CD14-positive monocyte (primary cell): ENCODE measurements around the gene AKAP8. TPM values are rescaled to one million over a fixed set of nuclear protein-coding genes. Genes with fewer than 3 reads are reported as not detected.

Experiments
- DNase-seq, 3 donors: peaks; one replicate each; pipeline ENCODE4 v3.0.0-alpha.2; 2011 to 2022
- H2AFZ ChIP-seq: 2 replicates; pipeline ENCODE4 v1.6.0; 2012; ENCODE audit warnings: mild to moderate bottlenecking, low read depth, low read length, inconsistent platforms; ENCODE audit not compliant: insufficient read depth, poor library complexity, severe bottlenecking
- H3K27ac ChIP-seq, 2 donors: 1 replicate in 1 of 2; 2 replicates in 1 of 2; pipeline ENCODE4 v1.5.1; 2012 to 2013; ENCODE audit warnings: low read length in 2 of 2, control low read depth in 1 of 2, inconsistent platforms in 1 of 2, low read depth in 1 of 2, mild to moderate bottlenecking in 1 of 2
- H3K27me3 ChIP-seq, 2 donors: one replicate each; pipeline versions ENCODE4 v1.6.0 to v1.6.1; 2011 to 2013; ENCODE audit warnings: low read length in 2 of 2; ENCODE audit not compliant: control insufficient read depth in 2 of 2, insufficient read depth in 2 of 2
- H3K36me3 ChIP-seq, 2 donors: replicated peaks in 1 of 2; 1 replicate in 1 of 2; 2 replicates in 1 of 2; pipeline versions ENCODE4 v1.5.1 to v1.6.1; 2012 to 2013; ENCODE audit warnings: low read length in 2 of 2, control low read depth in 1 of 2, inconsistent platforms in 1 of 2, mild to moderate bottlenecking in 1 of 2; ENCODE audit not compliant: insufficient read depth in 2 of 2, control insufficient read depth in 1 of 2
- H3K4me1 ChIP-seq, 2 donors: 1 replicate in 1 of 2; 2 replicates in 1 of 2; pipeline versions ENCODE4 v1.5.1 to v1.6.1; 2012 to 2013; ENCODE audit warnings: low read length in 2 of 2, control low read depth in 1 of 2, inconsistent platforms in 1 of 2, mild to moderate bottlenecking in 1 of 2, moderate library complexity in 1 of 2; ENCODE audit not compliant: insufficient read depth in 2 of 2, control insufficient read depth in 1 of 2
- H3K4me2 ChIP-seq: replicated peaks from 2 replicates; pipeline ENCODE3; 2012; ENCODE audit warnings: low read length, moderate library complexity, mild to moderate bottlenecking; ENCODE audit not compliant: poor library complexity, severe bottlenecking; ENCODE audit errors: extremely low read depth
- H3K4me3 ChIP-seq, 3 experiments: fragments of 200-600 bp in 1 of 3; sonication (generic) in 1 of 3; replicated peaks in 1 of 3; 1 replicate in 2 of 3; 2 replicates in 1 of 3; pipeline ENCODE4 v1.5.1; 2011 to 2013; ENCODE audit warnings: low read length in 3 of 3, mild to moderate bottlenecking in 3 of 3, control low read depth in 2 of 3, low read depth in 2 of 3, inconsistent platforms in 1 of 3, moderate library complexity in 1 of 3
- H3K79me2 ChIP-seq: 2 replicates; pipeline ENCODE4 v1.6.0; 2012; ENCODE audit warnings: mild to moderate bottlenecking, control low read depth, inconsistent platforms, low read length, moderate library complexity; ENCODE audit not compliant: insufficient read depth
- H3K9ac ChIP-seq: 2 replicates; pipeline ENCODE4 v1.6.0; 2017; ENCODE audit warnings: low read length, mild to moderate bottlenecking; ENCODE audit not compliant: insufficient read depth, poor library complexity, severe bottlenecking
- H3K9me3 ChIP-seq, 2 donors: replicated peaks in 1 of 2; 1 replicate in 1 of 2; 2 replicates in 1 of 2; pipeline versions ENCODE4 v1.5.1 to v1.6.1; 2012 to 2013; ENCODE audit warnings: low read length in 2 of 2, control low read depth in 1 of 2; ENCODE audit not compliant: control insufficient read depth in 1 of 2, insufficient read depth in 1 of 2
- H4K20me1 ChIP-seq: 2 replicates; pipeline ENCODE4 v1.6.0; 2012; ENCODE audit warnings: mild to moderate bottlenecking, low read length, control low read depth, moderate library complexity; ENCODE audit not compliant: insufficient read depth
- H3K27ac Mint-ChIP-seq, 7 donors: one replicate each; pipeline ENCODE4 v1.8.0; 2020; ENCODE audit warnings: mild to moderate bottlenecking in 7 of 7, mixed read lengths in 7 of 7, moderate library complexity in 6 of 7, inconsistent platforms in 2 of 7
- H3K27me3 Mint-ChIP-seq, 3 donors: one replicate each; pipeline ENCODE4 v1.8.0; 2021 to 2022; ENCODE audit warnings: low read depth in 3 of 3, mild to moderate bottlenecking in 3 of 3, mixed read lengths in 3 of 3, moderate library complexity in 3 of 3, inconsistent platforms in 1 of 3
- H3K36me3 Mint-ChIP-seq, 2 donors: one replicate each; pipeline ENCODE4 v1.8.0; 2020; ENCODE audit warnings: mixed read lengths in 2 of 2, inconsistent platforms in 1 of 2, mild to moderate bottlenecking in 1 of 2
- H3K4me1 Mint-ChIP-seq: one replicate; pipeline ENCODE4 v1.8.0; 2020; ENCODE audit warnings: mild to moderate bottlenecking, mixed read lengths
- H3K4me3 Mint-ChIP-seq, 2 donors: one replicate each; pipeline ENCODE4 v1.8.0; 2020; ENCODE audit warnings: mild to moderate bottlenecking in 2 of 2, mixed read lengths in 2 of 2, moderate library complexity in 1 of 2
- H3K9me3 Mint-ChIP-seq, 7 donors: one replicate each; pipeline ENCODE4 v1.8.0; 2020 to 2022; ENCODE audit warnings: mixed read lengths in 7 of 7, mild to moderate bottlenecking in 6 of 7, moderate library complexity in 6 of 7, inconsistent platforms in 2 of 7
- CTCF ChIP-seq: fragments of 200-600 bp; IDR thresholded peaks from one replicate; pipeline ENCODE4 v1.8.0; 2022; ENCODE audit warnings: antibody characterized with exemption, mild to moderate bottlenecking
- WGBS: methylation state at CpG from one replicate; pipeline ENCODE4 v1.1.5; 2013; ENCODE audit warnings: missing lambda C conversion rate; ENCODE audit not compliant: insufficient coverage; 5-methylcytosine and 5-hydroxymethylcytosine counted together
- intact Hi-C, 2 donors: fragments of 100-400 bp; cut with micrococcal nuclease; formaldehyde crosslinking; loops; one replicate each; pipeline versions ENCODE4 v1.15.0 to v1.15.1; 2023
- polyA plus RNA-seq, 3 donors: library from polyadenylated mRNA; depleted of rRNA in 1 of 3; unstranded in 2 of 3; stranded (reverse) in 1 of 3; fragments of 300-500 nt in 2 of 3; fragments of >200 nt in 1 of 3; fragmentation: Illumina TruSeq in 2 of 3; gene quantifications; 1 replicate in 2 of 3; 2 replicates in 1 of 3; pipeline ENCODE4 v1.2.3, GENCODE V29; 2012 to 2021

The AKAP8 gene
- polyA plus RNA-seq, 3 donors: 8.0 to 25.9 (median 12.3) TPM

DNA sequence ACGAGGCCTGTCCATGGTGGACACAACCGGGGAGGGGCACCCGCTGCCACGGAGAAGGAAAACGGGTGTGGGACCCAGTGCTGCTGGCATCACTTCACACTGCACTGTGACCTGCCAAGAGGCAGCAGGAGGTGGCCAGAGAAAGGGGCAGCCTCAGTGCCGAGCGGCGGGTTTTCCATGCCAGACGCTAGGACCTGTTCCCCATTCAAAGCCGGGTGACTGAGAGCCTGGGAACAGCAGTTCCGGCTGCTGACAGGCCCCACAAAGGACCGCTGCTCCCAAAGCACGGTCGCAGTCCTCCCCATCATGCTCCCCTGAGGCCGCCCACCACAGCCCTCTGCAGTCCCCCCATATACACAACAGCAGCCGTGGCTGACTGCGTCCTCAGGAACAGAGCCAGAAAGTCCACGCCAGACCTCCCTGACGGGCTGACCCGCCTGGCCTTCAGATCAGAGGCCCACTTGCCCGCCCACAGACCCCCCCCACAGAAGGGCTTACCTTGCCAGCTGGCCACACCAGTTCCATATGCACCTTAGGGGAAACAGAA lies 5.4 kb downstream of the AKAP8 start:
- H2AFZ ChIP-seq: no peak overlapping the region
- Mint-ChIP-seq H3K36me3 (peaks cover 42 to 63% of the 10 kb centered on the region in 2 donors), H3K4me3 (no peak overlapping the region), H3K27me3 (peaks cover 0 to 3% (median 1%) of the 10 kb centered on the region in 3 donors), H3K27ac (no peak overlapping the region), H3K4me1 (peaks cover 20% of the 10 kb centered on the region), H3K9me3 (peaks cover 0 to 2% (median 0%) of the 10 kb centered on the region in 7 donors)
- peaks cover 56 to 61% of the 10 kb centered on the region in 2 donors for H3K36me3 ChIP-seq
- intact Hi-C loops: loop anchor here (10.0 kb wide), 2 partner anchors 109 to 249 kb away; a partner anchor contains a TSS
- H3K9me3 ChIP-seq: no peaks in the 10 kb centered on the region
- peaks cover 91% of the 10 kb centered on the region for H4K20me1 ChIP-seq
- H3K4me1 ChIP-seq: peaks cover 16 to 22% of the 10 kb centered on the region in 2 donors
- H3K9ac ChIP-seq: no peak overlapping the region
- H3K27ac ChIP-seq: no peak overlapping the region
- TF ChIP-seq CTCF: no peak
- no peak overlapping the region for H3K4me3 ChIP-seq
- no peak overlapping the region for H3K4me2 ChIP-seq
- 96% methylated on average over 21 of the region's 21 CpGs for WGBS
- DNase-seq: no peak
- H3K27me3 ChIP-seq: no peaks in the 10 kb centered on the region
- H3K79me2 ChIP-seq: peaks cover 73% of the 10 kb centered on the region

- Histone ChIP-seq H3K9ac (no peak overlapping the region), H3K9me3 (no peaks in the 10 kb centered on the region), H3K4me3 (no peak overlapping the region), H3K27me3 (no peaks in the 10 kb centered on the region), H3K4me2 (no peak overlapping the region), H4K20me1 (peaks cover 90% of the 10 kb centered on the region), H3K27ac (no peak overlapping the region), H2AFZ (no peak overlapping the region), H3K79me2 (peaks cover 67% of the 10 kb centered on the region), H3K4me1 (peaks cover 16 to 22% of the 10 kb centered on the region in 2 donors), H3K36me3 (peaks cover 61 to 67% of the 10 kb centered on the region in 2 donors)
- 94% methylated on average over 19 of the region's 22 CpGs for WGBS
- Mint-ChIP-seq H3K27ac (peak overlapping the region in 1 of 7 donors; percentile 2), H3K9me3 (peaks cover 0 to 2% (median 0%) of the 10 kb centered on the region in 7 donors), H3K4me1 (peaks cover 20% of the 10 kb centered on the region), H3K27me3 (peaks cover 0 to 3% (median 1%) of the 10 kb centered on the region in 3 donors), H3K36me3 (peaks cover 48 to 68% of the 10 kb centered on the region in 2 donors), H3K4me3 (no peak overlapping the region)
- TF ChIP-seq CTCF: no peak
- DNase-seq: no peak
- intact Hi-C loops: loop anchor here (10.0 kb wide), 2 partner anchors 109 to 249 kb away; a partner anchor contains a TSS
Observed at GRCh38 chr19:15373644-15374043, 5.9 kb downstream of the AKAP8 start.
